COR-L47 (cell line): Measurements from ENCODE around the gene ATG101.
"Not testable (repeated sequence)": the region's sequence is repeated elsewhere in the genome, so short reads cannot be mapped to it uniquely, and the experiment has no call there.

Experiments used
- DNase-seq: peaks from one replicate; lab custom pipeline; 2025; lab: John Stamatoyannopoulos, UW

ATG101 gene

GRCh38 chr12:52097045-52097666, 27.4 kb downstream of the ATG101 start:
- DNase-seq, result no peak

GRCh38 chr12:52104431-52105089, 34.8 kb downstream of the ATG101 start:
- DNase-seq, result not testable (repeated sequence)

- not testable (repeated sequence) for DNase-seq
These were observed 46.7 kb downstream of the ATG101 start for GRCh38 chr12:52116222-52117125.

GRCh38 chr12:52117806-52118475, 48.2 kb downstream of the ATG101 start:
- peak; percentile 30 for DNase-seq

- DNase-seq, result peak; percentile 71
These were observed 49.8 kb downstream of the ATG101 start for GRCh38 chr12:52119398-52120254.

- no peak for DNase-seq
These were observed 51.4 kb downstream of the ATG101 start for GRCh38 chr12:52120951-52121823.

- DNase-seq, result peak; percentile 54
These were observed 52.2 kb downstream of the ATG101 start for GRCh38 chr12:52121824-52122539.

GRCh38 chr12:52122540-52122871, 52.7 kb downstream of the ATG101 start:
- DNase-seq, result no peak

- DNase-seq, result no peak
These were observed 53.1 kb downstream of the ATG101 start for GRCh38 chr12:52122904-52123303.

- no peak for DNase-seq
These were observed 53.9 kb downstream of the ATG101 start for GRCh38 chr12:52123487-52124186.

GRCh38 chr12:52125476-52125900, 55.7 kb downstream of the ATG101 start:
- no peak for DNase-seq

- no peak for DNase-seq
These were observed 56.3 kb downstream of the ATG101 start for GRCh38 chr12:52126050-52126604.
